Cerebellar nuclear complex (tissue), 1 donor: ENCODE data around the gene SLC26A11.
"Not testable (repeated sequence)": the region's sequence is repeated elsewhere in the genome, so short reads cannot be mapped to it uniquely, and the experiment has no call there.

Experiments
- DNase-seq, 2 experiments: peaks; one replicate each; lab custom pipeline; 2025; lab: John Stamatoyannopoulos, UW

The SLC26A11 gene

DNA sequence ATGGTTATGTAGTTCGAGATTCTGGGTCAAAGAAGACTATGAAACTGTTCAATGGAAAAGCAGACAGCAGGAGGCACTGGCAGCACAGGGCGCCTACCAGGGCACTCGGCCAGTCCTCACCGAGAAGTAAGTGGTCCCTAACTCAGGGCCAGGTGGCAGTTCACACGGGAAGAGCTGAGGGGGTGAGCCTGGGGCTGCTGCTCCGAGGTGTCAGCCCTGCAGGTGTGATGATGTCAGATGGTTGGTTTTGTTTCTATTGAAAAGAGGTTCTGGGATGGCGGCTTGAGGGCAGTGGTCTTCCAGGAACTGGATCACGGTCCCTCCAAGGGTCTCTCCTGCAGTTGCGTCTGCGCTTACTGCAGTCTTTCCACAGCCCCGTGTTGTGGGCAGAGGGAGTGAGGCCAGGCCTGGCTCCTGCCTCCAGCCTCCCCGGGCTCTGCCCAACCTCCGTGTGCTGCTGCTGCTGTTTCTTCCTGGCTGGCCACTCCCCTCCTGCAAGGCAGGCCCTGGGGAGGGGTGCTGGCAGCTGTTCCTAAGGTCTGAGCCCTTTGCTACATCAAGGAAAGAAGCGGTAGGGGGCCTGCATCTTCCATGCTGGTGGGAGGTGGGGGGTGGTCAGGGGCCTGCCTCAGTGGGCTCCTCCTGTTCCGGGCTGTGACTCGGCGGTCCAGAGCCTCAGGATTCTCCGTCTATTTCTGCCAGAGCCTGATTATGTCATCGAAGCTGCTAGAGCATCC, 63.1 kb downstream of the SLC26A11 start:
- DNase-seq = no peak

DNA sequence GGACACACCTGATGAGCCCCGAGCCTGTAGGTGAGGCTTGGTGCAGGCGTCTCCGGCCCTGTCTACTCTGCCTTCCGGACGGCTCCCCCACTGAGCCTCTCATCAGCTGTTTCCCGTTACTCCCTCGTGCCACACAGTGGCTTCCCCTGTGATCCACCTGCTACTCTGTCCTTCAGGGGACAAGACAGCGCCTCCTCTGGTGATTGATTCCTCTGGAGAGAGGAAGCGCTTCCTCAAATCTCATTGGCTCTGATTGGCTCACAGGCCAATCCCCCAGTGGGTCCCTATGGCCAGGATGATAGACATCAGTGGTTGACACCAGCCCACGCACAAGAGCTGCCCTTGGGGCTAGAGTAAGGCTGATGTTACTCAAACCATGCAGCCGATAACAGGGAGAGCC, 64.4 kb downstream of the SLC26A11 start:
- no peak for DNase-seq

DNA sequence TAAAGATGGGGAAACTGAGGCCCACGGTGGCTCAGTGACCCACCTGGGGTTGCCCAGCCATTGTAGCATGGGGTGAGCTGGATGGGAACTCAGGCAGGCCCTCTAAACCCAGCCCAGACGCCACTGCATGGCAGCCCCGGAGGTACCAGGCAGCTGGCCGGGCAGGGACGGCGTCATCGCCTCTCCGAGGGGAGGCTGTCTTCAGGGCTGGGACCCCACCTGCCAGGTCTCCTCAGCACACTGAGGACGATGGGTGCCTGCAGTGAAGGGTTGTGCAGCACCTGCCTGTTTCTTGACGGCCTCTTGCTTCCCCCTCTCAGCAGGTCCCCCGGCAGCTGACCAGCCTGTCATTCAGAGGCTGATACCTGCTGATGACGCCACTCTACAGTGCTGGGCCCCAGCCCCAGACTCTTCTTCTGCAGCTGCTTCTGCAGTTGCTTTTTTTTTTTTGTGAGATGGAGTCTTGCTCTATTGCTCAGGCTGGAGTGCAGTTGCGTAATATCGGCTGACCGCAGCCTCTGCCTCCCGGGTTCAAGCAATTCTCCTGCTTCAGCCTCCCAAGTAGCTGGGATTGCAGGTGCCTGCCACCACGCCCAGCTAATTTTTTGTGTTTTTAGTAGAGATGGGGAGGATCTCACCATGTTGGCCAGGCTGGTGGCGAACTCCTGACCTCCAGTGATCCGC, 65.2 kb downstream of the SLC26A11 start:
- DNase-seq = no peak

DNA sequence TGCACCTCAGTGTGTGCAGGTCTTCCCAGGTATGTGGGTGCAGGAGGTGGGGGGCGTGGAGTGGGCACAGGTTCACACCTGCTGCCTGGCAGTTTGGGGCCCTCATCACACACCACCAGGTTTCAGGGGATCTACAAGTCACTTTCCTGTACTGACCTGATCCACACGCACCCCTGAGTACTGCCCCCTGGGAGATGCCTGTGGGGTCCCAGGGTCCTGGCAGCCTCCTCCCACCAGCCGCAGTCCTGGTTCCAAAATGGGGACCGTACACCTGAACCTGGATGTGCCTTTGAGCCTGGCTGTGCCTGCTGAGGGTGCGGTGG, 66.4 kb downstream of the SLC26A11 start:
- no peak for DNase-seq

DNA sequence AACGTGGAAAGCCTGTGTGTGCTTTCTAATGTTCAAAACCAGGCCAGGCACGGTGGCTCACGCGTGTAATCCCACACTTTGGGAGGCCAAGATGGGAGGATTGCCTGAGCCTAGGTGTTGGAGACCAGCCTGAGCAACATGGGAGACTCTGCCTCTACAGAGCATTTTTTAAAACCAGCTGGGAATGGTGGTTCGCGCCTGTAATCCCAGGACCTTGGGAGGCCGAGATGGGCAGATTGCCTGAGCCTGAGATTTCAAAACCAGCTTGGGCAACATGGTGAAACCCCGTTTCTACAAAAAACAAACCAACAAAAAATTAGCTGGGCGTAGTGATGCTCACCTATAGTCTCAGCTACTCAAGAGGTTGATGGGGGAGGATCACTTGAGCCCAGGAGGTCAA, 66.8 kb downstream of the SLC26A11 start:
- no peak for DNase-seq

DNA sequence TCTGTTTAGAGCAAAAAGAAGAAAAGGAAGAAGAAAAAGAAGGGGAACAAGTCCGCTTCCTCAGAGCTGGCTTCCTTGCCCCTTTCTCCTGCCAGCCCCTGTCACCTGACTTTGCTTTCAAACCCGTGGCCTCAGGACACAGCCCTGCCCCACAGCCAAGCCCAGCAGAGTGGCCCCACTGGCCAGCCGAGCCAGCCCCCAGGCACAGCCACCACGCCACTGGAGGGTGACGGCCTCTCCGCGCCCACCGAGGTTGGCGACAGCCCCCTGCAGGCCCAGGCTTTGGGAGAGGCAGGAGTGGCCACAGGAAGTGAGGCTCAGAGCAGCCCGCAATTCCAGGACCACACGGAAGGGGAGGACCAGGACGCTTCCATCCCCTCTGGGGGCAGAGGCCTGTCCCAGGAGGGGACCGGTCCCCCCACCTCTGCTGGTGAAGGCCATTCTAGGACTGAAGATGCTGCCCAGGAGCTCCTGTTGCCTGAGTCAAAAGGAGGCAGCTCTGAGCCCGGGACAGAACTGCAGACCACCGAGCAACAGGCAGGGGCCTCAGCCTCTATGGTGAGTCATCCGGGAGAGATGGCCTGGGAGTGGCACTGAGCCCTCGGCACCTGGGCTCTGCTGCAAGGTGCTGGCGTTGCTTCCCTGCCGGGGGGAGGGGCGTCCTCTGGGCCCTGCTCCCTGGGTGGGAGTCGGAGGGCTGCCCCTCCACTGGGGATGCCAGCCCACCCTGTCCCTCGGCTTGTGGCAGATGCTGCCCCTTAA, 67.8 kb downstream of the SLC26A11 start:
- DNase-seq = no peak

DNA sequence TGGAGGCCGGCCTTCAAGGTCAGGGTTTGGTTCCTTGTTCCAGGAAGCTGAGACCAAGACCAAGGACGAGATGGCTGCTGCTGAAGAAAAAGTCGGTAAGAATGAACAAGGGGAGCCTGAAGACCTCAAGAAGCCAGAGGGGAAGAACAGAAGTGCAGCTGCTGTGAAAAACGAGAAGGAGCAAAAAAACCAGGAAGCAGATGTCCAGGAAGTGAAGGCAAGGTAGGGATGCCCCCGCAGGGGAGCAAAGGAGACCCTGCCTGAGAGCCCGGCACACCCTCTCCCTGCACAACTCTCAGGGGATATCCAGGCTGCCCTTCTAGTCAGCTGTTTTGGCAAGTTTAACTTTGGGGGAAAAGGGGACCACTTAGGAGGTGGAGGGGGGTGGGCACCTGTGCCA, 69.4 kb downstream of the SLC26A11 start:
- DNase-seq = no peak

GRCh38 chr17:80290156-80290555, 69.9 kb downstream of the SLC26A11 start:
- no peak for DNase-seq

DNA sequence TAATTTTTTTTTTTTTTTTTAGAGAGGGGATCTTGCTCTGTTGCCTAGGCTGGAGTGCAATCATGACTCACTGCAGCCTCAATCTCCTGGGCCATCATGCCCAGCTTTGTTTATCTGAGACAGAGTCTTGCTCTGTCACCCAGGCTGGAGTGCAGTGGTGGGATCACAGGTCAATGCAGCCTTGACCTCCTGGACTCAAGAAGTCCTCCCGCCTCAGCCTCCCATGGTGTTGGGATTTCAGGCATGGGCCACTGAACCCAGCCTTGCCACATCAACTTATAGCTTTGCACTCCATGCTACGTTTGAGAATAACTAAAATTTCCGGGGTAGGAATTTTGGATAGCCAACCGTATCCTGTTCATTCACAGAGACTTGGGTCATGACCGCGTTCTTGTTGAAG, 71.0 kb downstream of the SLC26A11 start:
- no peak for DNase-seq

GRCh38 chr17:80291691-80292487, 71.7 kb downstream of the SLC26A11 start:
- no peak for DNase-seq

- no peak for DNase-seq
Measured at GRCh38 chr17:80292521-80292971, 72.3 kb downstream of the SLC26A11 start.

DNA sequence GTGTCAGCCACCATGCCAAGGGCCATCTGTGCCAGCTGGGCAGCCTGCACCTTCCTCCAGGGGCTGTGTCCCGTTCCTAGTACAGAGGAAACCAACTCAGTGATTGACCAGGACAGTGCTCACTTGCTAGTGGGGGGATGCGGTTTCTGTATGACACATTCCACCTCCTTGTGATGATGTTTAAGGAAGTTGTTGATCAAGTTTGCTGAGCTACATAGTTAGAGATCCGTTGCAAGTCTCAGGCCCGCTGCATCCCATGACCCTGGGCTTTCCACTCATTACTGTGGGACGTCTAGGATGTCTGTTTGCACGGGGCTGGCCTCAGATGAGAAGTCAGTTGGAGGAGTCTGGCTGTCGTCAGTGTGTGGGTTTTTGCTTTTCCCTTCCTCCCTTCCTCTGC, 74.0 kb downstream of the SLC26A11 start:
- no peak for DNase-seq

GRCh38 chr17:80294653-80295052, 74.4 kb downstream of the SLC26A11 start:
- DNase-seq = no peak

DNA sequence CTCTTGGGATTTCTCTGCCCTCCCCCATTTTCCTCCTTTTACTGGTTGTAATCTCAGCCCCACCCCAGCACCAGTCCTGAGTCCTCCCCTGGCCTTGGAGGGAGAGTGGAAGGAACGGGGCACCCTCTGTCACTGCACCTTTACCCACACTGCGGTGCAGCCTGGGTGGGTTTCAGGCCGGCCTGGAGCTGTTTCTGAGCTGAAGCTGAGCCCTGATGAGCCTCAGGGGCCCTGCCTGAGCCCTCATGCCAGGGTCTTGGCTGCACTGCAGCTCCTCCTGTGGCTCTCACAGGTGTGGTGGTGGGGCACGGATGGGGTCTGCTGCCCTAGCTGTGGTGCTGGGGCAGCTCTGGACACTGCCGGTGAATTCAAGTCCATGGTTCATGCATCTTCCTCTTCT, 74.9 kb downstream of the SLC26A11 start:
- no peak for DNase-seq

GRCh38 chr17:80295559-80295958, 75.3 kb downstream of the SLC26A11 start:
- DNase-seq = no peak

GRCh38 chr17:80296221-80296620, 76.0 kb downstream of the SLC26A11 start:
- no peak for DNase-seq

DNA sequence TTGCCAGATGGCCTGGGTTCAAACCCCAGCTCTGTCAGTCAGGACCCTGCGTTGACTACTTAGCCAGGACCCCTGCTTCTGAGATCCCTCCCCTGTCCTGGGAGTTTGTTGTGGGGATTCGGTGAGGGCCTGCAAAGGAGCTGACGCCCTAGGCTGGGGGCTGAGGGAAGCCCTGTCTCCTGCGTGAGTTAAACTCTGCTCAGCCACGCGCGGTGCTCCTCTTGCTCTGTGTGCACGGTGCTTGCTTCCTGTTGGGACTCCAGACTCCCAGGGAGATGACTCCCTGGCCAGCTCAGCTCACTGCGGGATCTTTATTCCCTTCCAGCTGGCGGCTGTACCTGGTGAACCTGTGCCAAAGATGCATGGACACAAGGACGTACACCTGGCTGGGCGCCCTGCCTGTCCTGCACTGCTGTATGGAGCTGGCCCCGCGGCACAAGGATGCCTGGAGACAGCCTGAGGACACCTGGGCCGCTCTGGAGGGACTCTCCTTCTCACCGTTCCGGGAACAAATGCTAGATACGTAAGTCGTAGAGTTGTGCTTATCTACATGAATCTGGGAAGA, 77.9 kb downstream of the SLC26A11 start:
- DNase-seq = no peak

DNA sequence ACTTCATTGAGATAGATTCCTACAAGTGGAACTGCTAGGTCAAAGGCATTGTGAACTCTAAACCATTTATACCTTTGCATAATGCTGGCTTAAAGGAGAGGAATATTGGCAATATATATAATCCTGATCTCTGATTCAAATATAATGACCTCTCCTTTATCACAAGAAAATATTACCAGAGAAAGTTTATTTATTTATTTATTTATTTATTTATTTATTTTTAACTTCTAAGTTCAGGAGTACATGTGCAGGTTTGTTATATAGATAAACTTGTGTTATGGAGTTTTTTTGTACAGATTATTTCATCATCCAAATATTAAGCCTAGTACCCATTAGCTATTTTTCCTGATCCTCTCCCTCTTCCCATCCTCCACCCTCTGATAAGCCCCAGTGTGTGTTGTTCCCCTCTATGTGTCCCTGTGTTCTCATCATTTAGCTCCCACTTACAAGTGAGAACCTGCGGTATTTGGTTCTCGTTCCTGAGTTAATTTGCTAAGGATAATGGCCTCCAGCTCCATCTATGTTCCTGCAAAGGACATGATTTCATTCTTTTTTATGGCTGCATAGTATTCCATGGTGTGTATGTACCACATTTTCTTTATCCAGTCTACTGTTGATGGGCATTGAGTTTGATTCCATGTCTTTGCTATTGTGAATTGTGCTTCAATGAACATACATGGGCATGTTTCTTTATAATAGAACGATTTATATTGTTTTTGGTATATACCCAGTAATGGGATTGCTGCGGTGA, 79.3 kb downstream of the SLC26A11 start:
- DNase-seq = not testable (repeated sequence)

DNA sequence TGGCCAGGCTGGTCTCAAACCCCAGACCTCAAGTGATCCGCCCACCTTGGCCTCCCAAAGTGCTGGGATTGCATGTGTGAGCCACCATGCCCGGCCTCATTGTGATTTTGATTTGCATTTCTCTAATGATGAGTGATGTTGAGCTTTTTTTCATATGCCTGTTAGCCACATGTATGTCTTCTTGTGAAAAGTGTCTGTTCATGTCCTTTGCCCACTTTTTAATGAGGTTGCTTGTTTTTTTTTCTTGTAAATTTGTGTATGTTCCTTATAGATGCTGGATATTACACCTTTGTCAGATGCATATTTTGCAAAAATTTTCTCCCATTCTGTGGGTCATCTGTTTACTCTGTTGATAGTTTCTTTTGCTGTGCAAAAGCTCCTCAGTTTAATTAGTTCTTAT, 80.5 kb downstream of the SLC26A11 start:
- not testable (repeated sequence) for DNase-seq
